IMR-90 (cell line): ENCODE measurements around the gene ABCB10.

Experiments
- CEBPB ChIP-seq: IDR thresholded peaks from 2 replicates; pipeline ENCODE4 v1.6.1; 2012; ENCODE audit warnings: low read depth, low read length, improper control_type of control experiment
- FOS ChIP-seq: fragments of 150-350 bp; IDR thresholded peaks from 2 replicates; pipeline ENCODE4 v1.6.1; 2016; ENCODE audit warnings: low read depth, low read length
- MAFK ChIP-seq: IDR thresholded peaks from 2 replicates; pipeline ENCODE4 v1.6.1; 2012; ENCODE audit warnings: low read depth, low read length, improper control_type of control experiment
- MXI1 ChIP-seq: IDR thresholded peaks from 2 replicates; pipeline ENCODE4 v1.6.1; 2012; ENCODE audit warnings: low read depth, mild to moderate bottlenecking, low read length, moderate library complexity, borderline replicate concordance
- POLR2A ChIP-seq: IDR thresholded peaks from 2 replicates; pipeline ENCODE4 v1.6.1; 2012; ENCODE audit warnings: mild to moderate bottlenecking, low read depth, low read length
- RFX5 ChIP-seq: IDR thresholded peaks from 2 replicates; pipeline ENCODE4 v1.8.0; 2012; ENCODE audit warnings: low read depth, mild to moderate bottlenecking, low read length, moderate library complexity
- TF ChIP-seq, protein P1 (sequence below): conservative IDR thresholded peaks from 2 replicates; pipeline ENCODE4 v1.5.1; 2012; ENCODE audit warnings: mild to moderate bottlenecking, low read depth, low read length, improper control_type of control experiment
- TF ChIP-seq, protein P2 (sequence below): fragments of 150-350 bp; IDR thresholded peaks from 2 replicates; pipeline ENCODE4 v1.6.1; 2016; ENCODE audit warnings: low read depth, mild to moderate bottlenecking, low read length, moderate library complexity, borderline replicate concordance
- TF ChIP-seq, protein P3 (sequence below): fragments of 150-350 bp; IDR thresholded peaks from 2 replicates; pipeline ENCODE4 v1.6.1; 2017; ENCODE audit warnings: mild to moderate bottlenecking, antibody characterized with exemption, low read length, low read depth

DNA sequence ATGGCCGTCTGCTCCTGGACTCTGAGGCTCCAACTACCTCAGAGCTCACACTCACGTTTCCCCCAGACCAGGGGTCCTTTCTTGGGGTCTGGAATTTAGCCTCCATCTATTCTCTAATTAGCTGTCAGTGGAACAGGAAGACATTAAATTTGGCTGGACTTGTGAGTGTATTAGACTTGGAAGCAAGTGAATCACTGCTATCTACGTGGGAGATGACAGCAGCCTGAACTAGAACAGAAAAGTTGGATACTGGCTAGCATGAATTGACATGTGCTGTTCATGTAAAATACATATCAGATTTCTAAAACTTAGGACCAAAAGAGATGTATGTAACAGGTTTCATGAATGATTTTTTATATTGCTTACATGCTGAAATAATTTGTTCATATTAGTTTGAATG is 39.4 kb upstream of the ABCB10 start:
- TF ChIP-seq, protein P1, sequence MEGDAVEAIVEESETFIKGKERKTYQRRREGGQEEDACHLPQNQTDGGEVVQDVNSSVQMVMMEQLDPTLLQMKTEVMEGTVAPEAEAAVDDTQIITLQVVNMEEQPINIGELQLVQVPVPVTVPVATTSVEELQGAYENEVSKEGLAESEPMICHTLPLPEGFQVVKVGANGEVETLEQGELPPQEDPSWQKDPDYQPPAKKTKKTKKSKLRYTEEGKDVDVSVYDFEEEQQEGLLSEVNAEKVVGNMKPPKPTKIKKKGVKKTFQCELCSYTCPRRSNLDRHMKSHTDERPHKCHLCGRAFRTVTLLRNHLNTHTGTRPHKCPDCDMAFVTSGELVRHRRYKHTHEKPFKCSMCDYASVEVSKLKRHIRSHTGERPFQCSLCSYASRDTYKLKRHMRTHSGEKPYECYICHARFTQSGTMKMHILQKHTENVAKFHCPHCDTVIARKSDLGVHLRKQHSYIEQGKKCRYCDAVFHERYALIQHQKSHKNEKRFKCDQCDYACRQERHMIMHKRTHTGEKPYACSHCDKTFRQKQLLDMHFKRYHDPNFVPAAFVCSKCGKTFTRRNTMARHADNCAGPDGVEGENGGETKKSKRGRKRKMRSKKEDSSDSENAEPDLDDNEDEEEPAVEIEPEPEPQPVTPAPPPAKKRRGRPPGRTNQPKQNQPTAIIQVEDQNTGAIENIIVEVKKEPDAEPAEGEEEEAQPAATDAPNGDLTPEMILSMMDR, result no peak
- TF ChIP-seq CEBPB (no peak), MXI1 (no peak), FOS (no peak), POLR2A (no peak), MAFK (no peak), RFX5 (no peak)
- TF ChIP-seq, protein P2, sequence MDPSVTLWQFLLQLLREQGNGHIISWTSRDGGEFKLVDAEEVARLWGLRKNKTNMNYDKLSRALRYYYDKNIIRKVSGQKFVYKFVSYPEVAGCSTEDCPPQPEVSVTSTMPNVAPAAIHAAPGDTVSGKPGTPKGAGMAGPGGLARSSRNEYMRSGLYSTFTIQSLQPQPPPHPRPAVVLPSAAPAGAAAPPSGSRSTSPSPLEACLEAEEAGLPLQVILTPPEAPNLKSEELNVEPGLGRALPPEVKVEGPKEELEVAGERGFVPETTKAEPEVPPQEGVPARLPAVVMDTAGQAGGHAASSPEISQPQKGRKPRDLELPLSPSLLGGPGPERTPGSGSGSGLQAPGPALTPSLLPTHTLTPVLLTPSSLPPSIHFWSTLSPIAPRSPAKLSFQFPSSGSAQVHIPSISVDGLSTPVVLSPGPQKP, result no peak
- TF ChIP-seq, protein P3, sequence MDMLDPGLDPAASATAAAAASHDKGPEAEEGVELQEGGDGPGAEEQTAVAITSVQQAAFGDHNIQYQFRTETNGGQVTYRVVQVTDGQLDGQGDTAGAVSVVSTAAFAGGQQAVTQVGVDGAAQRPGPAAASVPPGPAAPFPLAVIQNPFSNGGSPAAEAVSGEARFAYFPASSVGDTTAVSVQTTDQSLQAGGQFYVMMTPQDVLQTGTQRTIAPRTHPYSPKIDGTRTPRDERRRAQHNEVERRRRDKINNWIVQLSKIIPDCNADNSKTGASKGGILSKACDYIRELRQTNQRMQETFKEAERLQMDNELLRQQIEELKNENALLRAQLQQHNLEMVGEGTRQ, result no peak
